Right renal pelvis (tissue), 4 donors: ENCODE measurements around the gene MEX3D. TPM values are rescaled to one million over a fixed set of nuclear protein-coding genes. Genes with fewer than 3 reads are reported as not detected.

Source experiments
- DNase-seq, 4 donors: peaks; one replicate each; pipeline ENCODE4 v3.0.0-alpha.2; 2013; ENCODE audit warnings: low read depth in 4 of 4, low spot score in 3 of 4, missing footprints in 1 of 4
- polyA plus RNA-seq, 4 donors: library from polyadenylated mRNA; unstranded; fragments of 120-200 nt; gene quantifications; one replicate each; pipeline ENCODE4 v1.2.1, GENCODE V29; 2013; ENCODE audit not compliant: insufficient read length in 4 of 4

The MEX3D gene
- polyA plus RNA-seq, 4 donors, result 23.7 to 40.4 (median 26.3) TPM

DNA sequence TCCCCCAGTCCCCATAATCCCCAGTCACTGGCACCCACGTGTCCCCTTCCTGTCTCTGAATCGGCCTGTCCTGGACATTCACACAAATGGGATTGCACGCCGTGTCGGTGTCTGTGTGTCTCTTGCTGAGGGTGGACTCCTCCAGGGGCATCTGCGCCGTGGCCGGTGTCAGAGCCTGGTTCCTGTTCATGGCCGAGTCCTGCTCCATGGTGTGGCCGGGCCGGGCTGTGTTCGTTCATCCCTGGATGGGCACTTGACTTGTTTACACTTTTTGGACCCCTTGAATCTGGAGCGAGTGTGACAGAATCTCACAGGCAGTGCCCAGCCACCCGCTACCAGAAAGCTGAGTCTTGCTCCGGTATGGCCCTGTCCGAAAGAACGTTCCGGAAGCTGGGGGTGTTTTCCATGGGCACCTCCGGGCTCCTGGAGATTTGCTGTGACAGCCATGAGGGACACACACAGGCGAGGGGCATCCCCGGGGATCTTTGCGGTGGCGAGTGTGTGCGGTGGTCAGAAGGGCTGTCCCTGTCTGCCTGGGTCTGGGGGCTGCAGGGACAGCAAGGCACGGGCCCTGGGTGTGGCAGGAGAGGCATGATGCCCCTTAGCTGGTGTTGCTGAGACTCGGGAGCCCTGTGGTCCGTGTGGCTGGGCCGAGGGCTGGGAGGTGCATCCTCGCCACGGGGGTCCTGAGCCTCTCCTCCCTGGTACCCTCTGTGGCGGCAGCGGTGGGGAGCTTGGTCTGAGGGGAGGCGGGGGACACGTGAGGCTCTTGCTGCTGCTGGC lies 6.4 kb upstream of the MEX3D start:
- DNase-seq, result no peak

DNA sequence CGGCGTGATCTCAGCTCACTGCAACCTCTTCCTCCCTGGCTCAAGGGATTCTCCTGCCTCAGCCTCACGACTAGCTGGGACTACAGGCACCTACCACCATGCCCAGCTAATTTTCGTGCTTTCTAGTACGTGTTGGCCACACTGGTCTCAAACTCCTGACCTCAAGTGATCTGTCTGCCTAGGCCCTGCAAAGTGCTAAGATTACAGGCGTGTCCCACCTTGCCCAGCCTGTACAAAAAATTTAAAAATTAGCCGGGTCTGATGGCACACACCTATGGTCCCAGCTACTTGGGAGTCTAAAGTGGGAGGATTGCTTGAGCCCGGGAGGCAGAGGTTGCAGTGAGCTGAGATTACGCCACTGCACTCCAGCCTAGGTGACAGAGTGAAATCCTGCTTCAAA lies 4.7 kb upstream of the MEX3D start:
- DNase-seq, result no peak

DNA sequence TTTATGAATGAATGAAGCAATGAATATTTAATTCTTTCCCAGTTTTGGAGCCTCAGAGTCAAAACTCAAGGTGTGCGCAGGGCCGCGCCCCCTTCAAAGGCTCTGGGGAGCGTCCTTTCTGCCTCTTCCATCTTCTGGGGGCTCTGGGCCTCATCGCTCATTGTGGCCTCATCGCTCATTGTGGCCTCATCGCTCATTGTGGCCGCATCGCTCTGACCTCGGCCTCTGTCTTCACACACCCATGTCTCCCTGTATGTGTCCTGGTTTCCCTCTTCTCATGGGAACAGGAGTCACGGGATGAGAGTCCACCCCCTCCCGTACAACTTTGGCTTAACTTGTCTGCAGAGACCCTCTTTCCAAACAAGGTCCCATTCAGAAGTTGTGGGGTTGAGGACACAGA lies 3.2 kb upstream of the MEX3D start:
- no peak for DNase-seq

DNA sequence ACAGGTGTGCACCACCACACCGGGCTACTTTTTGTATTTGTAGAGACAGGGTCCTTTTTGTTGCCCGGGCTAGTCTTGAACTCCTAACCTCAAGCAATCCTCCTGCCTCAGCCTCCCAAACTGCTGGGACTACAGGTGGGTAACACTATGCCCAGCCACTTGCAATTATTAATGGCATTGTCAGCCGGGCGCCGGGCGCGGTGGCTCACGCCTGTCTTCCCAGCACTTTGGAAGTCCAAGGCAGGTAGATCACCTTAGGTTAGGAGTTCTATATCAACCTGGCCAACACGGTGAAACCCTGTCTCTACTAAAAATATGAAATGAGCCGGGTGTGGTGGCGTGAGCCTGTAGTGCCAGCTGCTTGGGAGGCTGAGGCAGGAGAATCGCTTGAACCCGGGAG lies 2.7 kb upstream of the MEX3D start:
- DNase-seq, result no peak

DNA sequence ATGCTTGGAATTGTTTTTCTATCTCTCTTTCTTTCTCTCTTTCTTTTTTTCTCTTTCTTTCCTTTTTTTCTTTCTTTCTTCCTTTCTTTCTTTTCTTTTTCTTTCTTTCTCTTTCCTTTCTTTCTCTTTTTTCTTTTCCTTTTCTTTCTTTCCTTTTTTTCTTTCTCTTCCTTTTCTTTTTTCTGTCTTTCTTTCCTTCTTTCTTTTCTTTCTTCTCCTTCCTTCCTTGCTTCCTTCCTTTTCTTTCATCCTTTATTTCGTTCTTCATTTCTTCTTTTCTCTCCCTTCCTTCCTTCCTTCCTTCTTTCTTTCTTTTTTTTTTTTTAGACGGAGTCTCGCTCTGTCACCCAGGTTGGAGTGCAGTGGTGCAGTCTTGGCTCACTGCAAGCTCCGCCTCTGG lies 1.9 kb upstream of the MEX3D start:
- DNase-seq, result no peak

DNA sequence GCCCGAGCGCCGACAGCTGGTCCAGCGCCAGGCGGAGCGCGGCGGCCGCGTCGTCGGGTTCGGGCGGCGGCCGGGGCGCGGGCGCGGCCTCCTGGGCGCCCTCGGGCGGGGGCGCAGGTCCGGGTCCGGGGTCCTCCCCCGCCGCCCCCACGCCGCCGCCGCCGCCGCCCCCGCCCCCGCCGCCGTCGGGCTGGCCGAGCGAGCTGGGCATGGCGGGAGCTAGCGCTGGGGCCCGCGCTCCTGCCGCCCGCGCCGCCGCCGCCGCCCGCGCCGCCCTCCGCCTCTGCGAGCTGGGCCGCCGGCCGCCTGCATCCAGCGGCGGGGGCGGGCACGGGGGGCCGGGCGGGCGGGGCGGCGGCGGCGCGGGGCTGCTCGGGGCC lies 287 bp downstream of the MEX3D start:
- DNase-seq, result no peak

DNA sequence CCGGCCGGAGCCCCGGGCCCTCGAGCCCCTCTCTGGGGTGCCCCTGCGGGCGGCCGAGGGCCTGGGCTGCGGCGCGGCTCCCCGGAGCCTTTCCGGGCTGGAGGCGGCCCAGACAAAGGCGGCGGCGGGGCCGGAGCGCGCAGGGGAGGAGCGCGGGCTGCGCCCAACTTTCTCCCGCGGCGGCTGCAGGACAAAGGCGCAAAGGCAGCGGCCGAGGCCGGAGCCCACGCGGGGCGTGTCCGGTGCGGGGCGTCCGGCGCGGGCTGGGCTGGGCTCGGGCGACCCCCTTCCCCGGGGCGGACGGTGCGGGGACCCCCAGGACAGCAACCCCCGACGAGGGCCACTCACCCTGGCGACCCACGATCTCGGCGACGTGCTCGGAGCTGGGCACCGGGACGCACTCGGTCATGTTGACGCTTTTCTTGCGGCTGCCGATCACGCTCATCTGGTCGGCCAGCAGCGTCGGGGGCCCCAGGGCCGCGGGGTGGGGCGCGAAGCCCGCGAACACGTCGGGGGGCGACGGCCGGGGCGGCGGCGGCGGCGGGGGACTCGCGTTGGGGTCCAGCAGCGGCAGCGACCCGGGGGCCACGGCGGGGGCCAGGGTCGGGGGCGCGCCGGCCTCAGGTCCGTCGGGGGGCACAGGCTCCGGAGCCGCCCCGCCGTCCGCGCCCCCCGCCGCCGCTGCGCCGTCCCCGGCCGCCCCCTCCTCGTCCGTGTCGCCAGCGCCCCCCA lies 843 bp downstream of the MEX3D start:
- peak in 1 of 4 donors; percentile 34 for DNase-seq

DNA sequence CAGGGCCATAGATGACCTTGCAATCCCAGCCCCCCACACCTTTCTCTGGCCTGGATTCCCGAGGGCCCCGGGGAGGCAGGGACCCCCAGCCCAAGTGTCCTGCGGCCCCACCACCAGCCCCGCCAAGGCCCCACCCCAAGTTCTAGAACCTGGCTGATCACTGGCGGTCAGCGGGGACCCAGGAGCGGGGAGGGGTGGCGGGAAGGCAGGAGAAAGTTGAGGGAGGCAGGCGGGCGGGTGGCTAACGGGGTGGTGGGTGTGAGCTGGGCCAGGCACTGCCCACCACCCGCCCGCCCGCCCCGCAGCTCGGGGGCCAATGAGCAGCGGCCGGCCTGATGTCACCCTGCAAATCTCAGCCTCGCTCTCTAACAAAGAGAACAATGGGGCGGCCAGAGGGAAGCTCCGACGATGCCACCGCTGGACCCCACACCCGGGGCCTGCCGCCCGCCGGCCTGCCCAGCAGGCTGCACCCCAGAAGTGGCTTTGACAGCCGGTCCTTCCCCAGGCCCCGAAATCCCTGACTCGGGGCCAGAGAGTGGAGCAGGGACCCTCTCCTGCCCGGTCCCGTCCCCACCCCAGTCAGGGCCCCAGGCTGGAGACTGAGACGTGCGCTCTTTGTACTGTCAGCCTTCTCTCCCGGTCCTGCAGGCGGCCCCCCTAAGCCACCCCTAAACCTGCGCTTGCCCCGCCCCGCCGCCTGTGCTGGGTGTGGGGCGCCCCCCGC lies 1.6 kb downstream of the MEX3D start:
- DNase-seq, result peak; percentile 70 to 76 (median 74)

DNA sequence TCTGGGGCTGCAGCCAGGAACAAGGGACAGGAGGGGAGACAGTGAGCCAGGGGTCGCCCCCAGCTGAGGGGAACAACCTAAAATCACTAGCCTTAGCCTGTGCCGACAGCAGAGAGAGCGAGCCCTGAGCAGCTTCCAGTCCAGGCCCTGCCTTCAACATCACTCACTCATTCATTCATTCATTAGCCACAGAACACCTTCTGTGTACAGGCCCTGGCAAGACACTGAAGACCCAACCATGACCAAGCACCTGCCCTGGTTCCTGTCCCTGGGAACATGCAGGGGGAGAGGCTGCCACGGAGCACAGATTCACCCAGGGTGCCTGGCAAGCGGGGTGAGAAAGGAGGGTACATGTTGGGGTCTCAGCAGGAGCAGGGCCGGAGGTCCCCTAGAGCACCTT lies 4.9 kb downstream of the MEX3D start:
- DNase-seq, result no peak

DNA sequence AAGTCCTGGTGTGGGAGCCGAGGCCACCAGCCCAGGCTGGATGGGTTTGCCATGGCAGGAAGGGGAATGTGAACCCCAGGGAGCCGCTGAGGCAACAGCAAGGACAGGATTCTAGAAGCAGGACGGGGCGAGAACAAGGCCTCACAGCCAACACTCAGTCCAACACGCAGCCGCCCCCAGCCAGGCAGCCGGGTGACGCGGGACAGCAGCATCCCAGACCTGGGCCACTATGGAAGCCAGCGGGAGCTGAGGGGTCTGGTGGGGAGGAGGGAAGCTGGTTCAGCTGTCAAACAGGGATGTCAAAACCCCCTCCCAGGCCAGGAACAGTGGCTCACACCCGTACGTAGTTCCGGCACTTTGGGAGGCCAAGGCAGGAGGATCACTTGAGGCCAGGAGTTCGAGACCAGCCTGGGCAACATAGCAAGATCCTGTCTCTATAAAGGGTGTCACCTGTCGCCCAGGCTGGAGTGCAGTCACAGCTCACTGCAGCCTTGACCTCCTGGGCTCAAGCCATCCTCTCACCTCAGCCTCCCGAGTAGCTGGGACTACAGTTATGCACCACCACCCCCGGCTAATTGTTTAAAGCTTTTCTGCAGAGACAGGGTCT lies 6.8 kb downstream of the MEX3D start:
- no peak for DNase-seq

DNA sequence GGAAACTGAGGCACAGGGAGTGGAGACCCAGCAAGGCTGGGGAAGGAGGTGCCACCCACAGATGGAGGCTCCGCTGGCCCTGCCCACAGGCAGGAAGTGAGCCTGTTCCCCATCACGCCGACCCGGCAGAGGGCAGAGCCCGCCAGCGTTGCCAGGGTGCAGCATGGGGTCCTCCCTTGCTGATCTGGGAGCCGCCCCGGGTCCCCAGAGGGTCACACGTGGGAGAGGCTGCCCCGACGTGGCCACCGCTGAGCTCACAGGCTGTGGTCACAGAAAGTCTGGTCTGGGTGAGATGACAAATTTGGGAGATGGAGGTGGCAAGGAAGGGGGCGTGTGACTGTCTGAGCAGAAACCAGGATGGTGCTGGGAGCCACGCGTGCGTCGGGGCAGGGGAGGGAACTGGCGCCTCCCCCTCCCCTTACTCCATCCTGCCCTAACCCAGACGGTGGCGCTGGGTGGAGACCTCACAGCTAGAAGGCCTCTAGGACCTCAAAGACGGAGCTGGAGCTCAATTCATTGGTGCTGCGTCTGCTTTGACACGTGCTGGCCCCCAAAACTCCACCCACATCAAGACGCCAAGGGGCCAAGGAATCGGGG lies 7.7 kb downstream of the MEX3D start:
- DNase-seq, result no peak

DNA sequence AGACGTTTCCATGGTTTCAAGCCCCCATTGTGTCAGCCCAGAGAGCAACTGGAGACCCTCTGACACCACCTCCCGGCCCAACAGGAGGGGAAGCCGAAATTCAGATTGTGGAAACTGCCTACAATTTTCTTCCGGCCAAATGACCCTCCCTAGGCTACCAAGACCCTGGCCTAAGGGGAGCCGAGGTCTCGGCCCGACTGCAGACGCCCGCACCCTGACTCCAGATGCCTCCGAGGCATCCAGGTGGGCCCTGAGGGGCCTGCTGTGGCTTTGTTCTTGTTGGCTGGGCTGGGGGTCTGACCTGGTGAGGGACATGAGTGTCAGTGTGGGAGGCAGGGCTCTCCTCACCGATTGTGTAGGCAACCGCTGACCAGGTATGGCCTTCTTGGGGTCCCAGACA lies 9.6 kb downstream of the MEX3D start:
- DNase-seq, result no peak

DNA sequence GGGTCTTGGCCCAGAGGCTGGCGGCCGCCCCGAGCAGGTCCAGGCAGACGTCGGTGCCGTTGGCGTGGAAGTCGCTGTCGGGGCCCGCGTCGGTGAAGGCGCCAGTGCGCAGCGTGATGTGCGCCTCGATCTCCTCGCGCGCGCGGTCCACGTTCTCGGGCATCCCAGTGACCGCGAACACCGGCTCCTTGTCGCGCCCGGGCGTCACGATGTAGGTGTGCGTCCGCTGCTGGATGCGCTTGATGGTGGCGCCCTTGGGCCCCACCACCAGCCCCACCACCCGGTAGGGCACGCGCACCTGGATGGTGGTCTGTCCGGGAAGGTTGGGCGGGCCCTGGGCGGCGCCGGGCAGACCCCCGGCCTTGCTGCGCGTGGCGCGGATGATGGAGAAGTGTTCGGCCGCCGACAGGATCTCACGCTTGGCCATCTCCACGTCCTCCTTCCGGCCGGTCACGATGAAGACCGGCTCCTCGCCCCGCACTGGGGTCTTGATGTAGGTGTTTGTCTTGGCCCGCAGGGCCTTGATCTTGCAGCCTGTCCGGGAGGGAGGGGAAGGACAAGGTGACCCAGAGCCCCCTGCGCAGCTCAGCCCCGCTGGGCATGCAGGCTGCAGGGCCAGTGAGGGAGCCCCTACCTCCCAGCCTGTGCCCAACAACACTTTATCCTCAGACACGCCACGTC lies 11.6 kb downstream of the MEX3D start:
- DNase-seq, result no peak

DNA sequence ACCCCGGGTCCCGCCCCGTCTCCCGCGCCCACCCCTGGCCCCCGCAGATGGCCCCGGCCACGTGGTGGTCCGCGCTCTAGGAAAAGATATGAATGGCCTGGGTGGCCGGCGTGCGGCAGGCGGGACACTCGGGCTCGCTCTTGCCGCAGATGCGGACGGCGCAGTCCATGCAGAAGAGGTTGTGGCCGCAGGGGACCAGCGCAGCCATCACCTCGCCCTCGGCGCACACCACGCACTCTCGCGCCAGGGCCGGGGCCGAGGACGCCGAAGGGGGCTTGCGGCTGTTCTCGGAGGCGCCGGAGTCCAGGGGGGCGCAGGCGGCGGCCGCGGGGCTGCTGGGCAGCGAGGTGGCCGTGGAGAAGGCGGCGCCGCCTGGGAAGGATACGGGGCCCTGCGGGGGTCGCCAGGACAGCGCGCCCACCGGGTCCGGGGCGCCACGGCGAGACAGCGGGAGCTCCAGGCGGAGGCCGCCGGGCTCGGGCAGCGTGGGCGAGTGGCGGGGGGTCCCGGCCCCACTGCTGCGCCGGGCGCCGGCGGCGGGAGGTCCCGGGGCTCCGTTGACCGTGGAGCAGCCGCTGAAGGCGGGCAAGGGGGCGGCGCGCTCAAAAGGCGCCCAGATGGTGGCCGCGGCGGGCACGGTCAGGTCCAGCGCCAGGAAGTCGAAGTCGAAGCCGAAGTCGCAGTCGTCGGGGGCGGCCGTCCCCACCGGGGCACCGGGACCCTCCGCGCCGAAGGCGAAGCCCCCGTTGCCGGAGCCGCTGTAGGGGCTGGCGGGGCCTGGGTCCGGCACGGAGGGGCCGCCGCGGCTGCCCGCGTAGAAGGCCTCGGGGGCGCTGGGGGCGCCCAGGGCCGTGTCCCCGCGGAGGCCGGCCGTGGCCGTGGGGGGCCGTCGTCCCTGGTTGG lies 12.4 kb downstream of the MEX3D start:
- no peak for DNase-seq

DNA sequence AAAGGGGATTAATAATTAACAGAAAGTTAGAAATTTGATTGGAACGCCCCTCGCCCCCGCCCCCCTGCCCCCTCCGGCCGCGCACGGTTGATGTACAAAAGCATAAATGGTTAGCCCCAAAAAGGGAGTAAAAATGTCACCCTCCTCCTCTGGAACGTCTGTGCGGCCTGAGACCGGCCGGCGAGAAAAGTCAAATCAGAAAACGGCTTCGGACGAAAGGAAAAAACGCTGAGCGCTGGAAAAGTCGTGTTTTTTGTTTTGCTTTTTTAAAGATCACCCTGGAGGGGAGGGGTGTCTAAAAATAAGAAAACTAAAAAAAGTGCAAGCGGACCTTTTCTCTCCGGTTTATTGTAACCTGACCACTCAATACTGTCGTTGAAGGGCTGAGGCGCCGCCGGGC lies 13.2 kb downstream of the MEX3D start:
- DNase-seq, result no peak

DNA sequence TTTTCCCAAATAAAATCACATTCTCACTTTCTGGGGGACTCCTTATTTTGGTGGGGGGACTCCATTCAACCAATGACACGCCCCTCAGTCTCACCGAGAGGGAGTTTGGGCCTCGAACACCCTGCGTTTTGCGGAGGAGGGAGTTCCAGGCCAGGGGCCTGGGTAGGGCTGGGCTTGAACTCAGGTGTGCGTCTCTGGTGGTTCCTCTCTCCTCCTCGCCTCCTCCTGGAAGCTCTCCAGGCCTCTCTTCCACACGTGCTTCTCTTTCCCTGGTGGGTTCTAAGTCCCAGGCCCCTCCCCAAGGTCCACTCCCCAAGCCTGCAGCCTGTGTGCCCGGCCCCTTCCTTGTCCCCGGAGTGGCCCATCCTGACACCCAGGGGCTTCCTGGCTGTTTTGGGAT lies 14.7 kb downstream of the MEX3D start:
- DNase-seq, result no peak

DNA sequence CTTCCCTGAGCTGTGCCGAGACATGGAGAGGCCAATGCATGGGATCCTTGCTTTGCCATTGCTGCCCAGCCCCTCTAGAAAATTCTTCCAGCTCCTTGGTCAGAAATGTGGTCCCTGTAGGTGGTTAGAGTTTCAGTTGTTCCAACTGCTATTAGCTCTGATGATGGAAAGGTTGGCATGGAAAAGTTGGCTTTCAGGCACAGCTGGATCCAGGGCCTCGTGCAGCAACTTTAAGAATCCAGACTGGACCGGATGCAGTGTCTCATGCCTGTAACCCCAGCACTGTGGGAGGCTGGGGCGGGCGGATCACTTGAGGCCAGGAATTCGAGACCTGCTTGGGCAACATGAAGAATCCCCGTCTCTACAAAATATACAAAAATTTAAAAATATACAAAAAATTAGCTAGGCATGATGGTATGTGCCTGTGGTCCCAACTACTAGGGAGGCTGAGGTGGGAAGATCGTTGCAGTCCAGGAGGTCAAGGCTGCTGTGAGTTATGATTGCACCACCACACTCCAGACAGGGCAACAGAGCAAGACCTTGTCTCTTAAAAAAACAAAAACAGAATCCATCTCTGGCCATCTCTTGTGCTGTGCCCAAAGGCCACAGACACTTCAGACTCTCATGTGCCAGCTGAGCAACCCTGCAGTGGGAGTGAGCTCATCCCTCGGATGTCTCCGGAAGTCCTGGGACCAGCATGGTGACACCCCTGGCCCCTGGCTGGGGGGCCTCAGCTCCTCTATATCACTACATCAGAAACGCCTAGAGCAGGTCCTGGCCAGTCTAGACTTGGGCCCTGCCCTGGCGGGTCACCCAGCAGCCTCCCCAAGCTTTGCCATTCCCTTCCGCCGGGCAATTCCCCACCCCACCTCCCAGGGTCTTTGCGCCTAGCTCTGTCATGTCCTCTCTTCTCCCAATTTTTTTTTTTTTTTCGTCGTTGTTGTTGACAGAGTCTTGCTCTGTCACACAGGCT lies 16.8 kb downstream of the MEX3D start:
- DNase-seq, result no peak

DNA sequence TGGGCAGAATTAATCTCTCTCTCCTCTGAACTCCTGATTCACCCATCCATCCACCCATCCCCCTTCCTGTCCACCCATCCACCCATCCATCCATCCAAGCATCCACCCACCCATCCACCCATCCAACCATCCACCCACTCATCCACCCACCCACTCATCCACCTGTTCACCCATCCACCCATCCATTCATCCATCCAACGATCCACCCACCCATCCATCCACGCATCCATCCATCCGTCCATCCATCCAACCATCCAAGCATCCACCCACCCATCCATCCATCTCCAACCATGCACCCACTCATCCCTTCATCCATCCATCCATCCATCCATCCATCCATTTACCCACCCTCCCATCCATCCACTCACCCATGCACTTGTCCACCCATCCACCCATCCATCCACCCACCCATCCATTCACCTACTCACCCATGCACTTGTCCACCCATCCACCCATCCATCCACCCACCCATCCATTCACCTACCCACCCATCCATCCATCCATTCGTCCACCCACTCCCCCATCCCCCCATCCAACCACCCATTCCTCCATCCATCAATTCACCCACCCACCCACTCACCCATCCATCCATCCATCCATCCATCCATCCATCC lies 18.7 kb downstream of the MEX3D start:
- DNase-seq, result no peak
